HL-60 (cell line): ENCODE data around the gene ADAMTS16.

ENCODE experiments used
- DNase-seq, 2 experiments: peaks; one replicate each; pipeline ENCODE4 v3.0.0-alpha.2; 2010 to 2020; ENCODE audit warnings: low read depth in 1 of 2, low spot score in 1 of 2
- H3K27ac ChIP-seq: fragments of 250-450 bp; sonication (Bioruptor Pico); replicated peaks from 2 replicates; pipeline ENCODE4 v1.5.1; 2020; ENCODE audit warnings: mild to moderate bottlenecking, moderate library complexity
- H3K27me3 ChIP-seq: fragments of 250-450 bp; sonication (Bioruptor Pico); 2 replicates; pipeline ENCODE4 v1.5.1; 2021; ENCODE audit warnings: mild to moderate bottlenecking, moderate library complexity; ENCODE audit not compliant: insufficient read depth, poor library complexity, severe bottlenecking
- H3K4me3 ChIP-seq: replicated peaks from 2 replicates; pipeline ENCODE4 v1.5.1; 2011; ENCODE audit warnings: mild to moderate bottlenecking, control low read depth, low read length; ENCODE audit not compliant: insufficient read depth
- CTCF ChIP-seq: IDR thresholded peaks from one replicate; pipeline ENCODE4 v1.5.1; 2011; ENCODE audit warnings: low read length, control low read depth, inconsistent platforms; ENCODE audit not compliant: insufficient read depth
- GABPA ChIP-seq: IDR thresholded peaks from 2 replicates; pipeline ENCODE4 v1.6.1; 2012; ENCODE audit warnings: low read depth
- POLR2AphosphoS5 ChIP-seq: IDR thresholded peaks from 2 replicates; pipeline ENCODE4 v1.6.1; 2012; ENCODE audit warnings: low read depth
- REST ChIP-seq: IDR thresholded peaks from 2 replicates; pipeline ENCODE4 v1.6.1; 2012; ENCODE audit warnings: low read depth; ENCODE audit not compliant: insufficient replicate concordance
- SPI1 ChIP-seq: IDR thresholded peaks from 2 replicates; pipeline ENCODE4 v1.6.1; 2012; ENCODE audit warnings: low read depth, mild to moderate bottlenecking, borderline replicate concordance

Gene ADAMTS16

GRCh38 chr5:5335700-5336264, 195.7 kb downstream of the ADAMTS16 start:
- Histone ChIP-seq H3K27me3 (no peaks in the 10 kb centered on the region), H3K27ac (no peak overlapping the region), H3K4me3 (no peak overlapping the region)
- TF ChIP-seq SPI1 (no peak), CTCF (no peak), POLR2AphosphoS5 (no peak), GABPA (no peak), REST (no peak)
- no peak for DNase-seq

- Histone ChIP-seq H3K4me3 (no peak overlapping the region), H3K27ac (no peak overlapping the region), H3K27me3 (no peaks in the 10 kb centered on the region)
- TF ChIP-seq SPI1 (no peak), CTCF (no peak), GABPA (no peak), REST (no peak), POLR2AphosphoS5 (no peak)
- no peak for DNase-seq
Observed at GRCh38 chr5:5339257-5339656, 199.1 kb downstream of the ADAMTS16 start.

- no peak for TF ChIP-seq REST
- no peak for TF ChIP-seq POLR2AphosphoS5
- TF ChIP-seq GABPA: no peak
- no peak for TF ChIP-seq SPI1
- no peak for TF ChIP-seq CTCF
- Histone ChIP-seq H3K27ac (no peak overlapping the region), H3K27me3 (peaks cover 3% of the 10 kb centered on the region), H3K4me3 (no peak overlapping the region)
- no peak for DNase-seq
Observed at GRCh38 chr5:5340206-5340729, 200.1 kb downstream of the ADAMTS16 start.
